ENCODE results near the gene WRNIP1. TPM values are rescaled to one million over a fixed set of nuclear protein-coding genes. Genes with fewer than 3 reads are reported as not detected.

The WRNIP1 gene
- total RNA-seq, 1 donor from 2014 or later: 40.4 TPM

DNA sequence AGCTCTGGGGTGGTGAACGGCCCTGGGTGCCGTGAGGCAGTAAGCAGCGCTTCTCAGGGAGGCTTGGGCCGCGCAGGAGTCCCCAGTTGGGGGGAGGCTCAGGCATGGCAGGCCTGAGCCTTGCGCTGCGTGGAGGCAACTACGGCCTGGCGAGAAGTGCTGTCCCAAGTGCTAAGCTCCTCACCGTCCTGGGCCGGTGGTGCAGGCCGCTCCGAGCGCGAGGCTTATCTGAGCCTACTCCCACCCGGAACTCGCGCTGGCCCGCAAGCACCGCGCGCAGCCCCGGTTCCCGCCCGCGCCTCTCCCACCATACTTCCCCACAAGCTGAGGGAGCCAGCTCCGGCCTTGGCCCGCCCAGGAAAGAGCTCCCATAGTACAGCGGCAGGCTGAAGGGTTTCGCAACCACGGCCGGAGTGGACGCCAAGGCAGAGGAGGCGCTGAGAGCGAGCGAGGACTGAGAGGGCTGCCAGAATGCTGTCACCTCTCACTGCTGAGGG, 1.8 kb upstream of the WRNIP1 start:
- peaks cover 5% of the 10 kb centered on the region for H3K9me3 Mint-ChIP-seq (ENCODE audit: low read depth)

DNA sequence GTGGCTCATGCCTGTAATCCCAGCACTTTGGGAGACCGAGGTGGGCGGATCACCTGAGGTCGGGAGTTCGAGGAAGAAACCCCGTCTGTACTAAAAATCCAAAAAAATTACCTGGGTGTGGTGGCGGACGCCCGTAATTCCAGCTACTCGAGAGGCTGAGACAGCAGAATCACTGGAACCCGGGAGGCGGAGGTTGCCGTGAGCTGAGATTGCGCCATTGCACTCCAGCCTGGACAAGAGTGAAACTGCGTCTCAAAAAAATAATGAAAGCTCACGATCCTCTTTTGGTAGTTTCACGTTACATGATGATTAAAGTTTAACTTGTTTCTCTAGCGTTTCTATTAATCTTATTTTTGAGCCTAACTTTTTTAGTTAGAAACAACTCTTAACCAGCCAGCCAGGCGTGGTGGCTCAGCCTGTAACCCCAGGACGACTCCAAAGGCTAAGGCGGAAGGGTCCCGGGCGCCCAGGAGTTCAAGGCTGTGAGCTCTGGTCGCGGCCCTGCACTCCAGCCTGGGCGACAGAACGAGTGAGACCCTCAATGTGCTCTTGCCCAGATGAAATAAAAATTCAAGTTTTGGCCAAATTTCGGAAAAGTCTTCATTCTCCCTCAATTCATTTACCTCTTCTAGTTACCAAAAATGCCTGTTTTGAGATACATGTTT, 1.2 kb upstream of the WRNIP1 start:
- TF ChIP-seq, protein P1, sequence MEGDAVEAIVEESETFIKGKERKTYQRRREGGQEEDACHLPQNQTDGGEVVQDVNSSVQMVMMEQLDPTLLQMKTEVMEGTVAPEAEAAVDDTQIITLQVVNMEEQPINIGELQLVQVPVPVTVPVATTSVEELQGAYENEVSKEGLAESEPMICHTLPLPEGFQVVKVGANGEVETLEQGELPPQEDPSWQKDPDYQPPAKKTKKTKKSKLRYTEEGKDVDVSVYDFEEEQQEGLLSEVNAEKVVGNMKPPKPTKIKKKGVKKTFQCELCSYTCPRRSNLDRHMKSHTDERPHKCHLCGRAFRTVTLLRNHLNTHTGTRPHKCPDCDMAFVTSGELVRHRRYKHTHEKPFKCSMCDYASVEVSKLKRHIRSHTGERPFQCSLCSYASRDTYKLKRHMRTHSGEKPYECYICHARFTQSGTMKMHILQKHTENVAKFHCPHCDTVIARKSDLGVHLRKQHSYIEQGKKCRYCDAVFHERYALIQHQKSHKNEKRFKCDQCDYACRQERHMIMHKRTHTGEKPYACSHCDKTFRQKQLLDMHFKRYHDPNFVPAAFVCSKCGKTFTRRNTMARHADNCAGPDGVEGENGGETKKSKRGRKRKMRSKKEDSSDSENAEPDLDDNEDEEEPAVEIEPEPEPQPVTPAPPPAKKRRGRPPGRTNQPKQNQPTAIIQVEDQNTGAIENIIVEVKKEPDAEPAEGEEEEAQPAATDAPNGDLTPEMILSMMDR (IDR thresholded peaks at IDR 0.05; ENCODE audit: unreplicated experiment): no peak
- no peak for DNase-seq (ENCODE audit: low spot score, unreplicated experiment)
- Mint-ChIP-seq H3K27ac (peak overlapping the region; percentile 98), H3K9me3 (ENCODE audit: low read depth) (peaks cover 5% of the 10 kb centered on the region), H3K4me3 (ENCODE audit: low read depth) (peak overlapping the region; percentile 86), H3K36me3 (ENCODE audit: insufficient read depth) (peaks cover 2% of the 10 kb centered on the region), H3K4me1 (ENCODE audit: low read depth) (peaks cover 19% of the 10 kb centered on the region), H3K27me3 (no peaks in the 10 kb centered on the region)

More for the DNA sequence above, 1.8 kb upstream of the WRNIP1 start:
- H3K27ac Mint-ChIP-seq: no peak overlapping the region
- no peaks in the 10 kb centered on the region for H3K27me3 Mint-ChIP-seq
- H3K36me3 Mint-ChIP-seq (ENCODE audit: insufficient read depth): peaks cover under 1% of the 10 kb centered on the region
- H3K4me3 Mint-ChIP-seq (ENCODE audit: low read depth): no peak overlapping the region
- no peak for DNase-seq (ENCODE audit: low spot score, unreplicated experiment)
- TF ChIP-seq, protein P1 (IDR thresholded peaks at IDR 0.05; ENCODE audit: unreplicated experiment): no peak
- H3K4me1 Mint-ChIP-seq (ENCODE audit: low read depth): peaks cover 15% of the 10 kb centered on the region

DNA sequence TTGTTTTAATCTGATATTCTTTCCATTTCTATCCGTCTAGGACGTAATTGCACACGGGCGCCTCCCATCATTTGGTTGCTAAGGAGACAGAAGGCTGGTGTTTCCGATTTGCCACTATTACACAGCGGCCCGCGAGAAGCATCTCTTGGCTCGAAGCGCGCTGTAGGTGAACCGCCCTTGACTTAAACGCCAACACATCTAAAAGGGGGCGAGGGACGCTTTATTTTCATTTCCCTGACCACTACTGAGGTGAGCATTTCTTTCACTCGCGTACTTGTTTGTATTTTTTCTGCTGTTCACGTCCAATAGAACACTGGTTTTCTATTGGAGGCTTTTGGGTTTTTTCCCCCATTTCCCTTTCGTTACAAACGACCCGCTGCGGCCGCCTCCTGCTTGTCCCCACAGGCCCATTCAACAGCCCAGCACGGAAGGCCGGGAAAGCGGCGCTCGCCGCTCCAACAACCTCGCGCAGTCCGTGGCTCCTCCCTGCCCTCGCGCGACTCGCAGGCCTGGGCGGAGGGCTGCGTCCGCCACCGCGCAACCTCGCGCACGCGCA, 505 bp upstream of the WRNIP1 start:
- DNase-seq (ENCODE audit: low spot score, unreplicated experiment): no peak
- peak overlapping the region; percentile 86 for H3K4me3 Mint-ChIP-seq (ENCODE audit: low read depth)
- TF ChIP-seq, protein P1 (IDR thresholded peaks at IDR 0.05; ENCODE audit: unreplicated experiment): no peak
- peak overlapping the region; percentile 98 for H3K27ac Mint-ChIP-seq
- peaks cover 19% of the 10 kb centered on the region for H3K4me1 Mint-ChIP-seq (ENCODE audit: low read depth)
- H3K27me3 Mint-ChIP-seq: no peaks in the 10 kb centered on the region
- H3K36me3 Mint-ChIP-seq (ENCODE audit: insufficient read depth): peaks cover 2% of the 10 kb centered on the region
- peaks cover 5% of the 10 kb centered on the region for H3K9me3 Mint-ChIP-seq (ENCODE audit: low read depth)

DNA sequence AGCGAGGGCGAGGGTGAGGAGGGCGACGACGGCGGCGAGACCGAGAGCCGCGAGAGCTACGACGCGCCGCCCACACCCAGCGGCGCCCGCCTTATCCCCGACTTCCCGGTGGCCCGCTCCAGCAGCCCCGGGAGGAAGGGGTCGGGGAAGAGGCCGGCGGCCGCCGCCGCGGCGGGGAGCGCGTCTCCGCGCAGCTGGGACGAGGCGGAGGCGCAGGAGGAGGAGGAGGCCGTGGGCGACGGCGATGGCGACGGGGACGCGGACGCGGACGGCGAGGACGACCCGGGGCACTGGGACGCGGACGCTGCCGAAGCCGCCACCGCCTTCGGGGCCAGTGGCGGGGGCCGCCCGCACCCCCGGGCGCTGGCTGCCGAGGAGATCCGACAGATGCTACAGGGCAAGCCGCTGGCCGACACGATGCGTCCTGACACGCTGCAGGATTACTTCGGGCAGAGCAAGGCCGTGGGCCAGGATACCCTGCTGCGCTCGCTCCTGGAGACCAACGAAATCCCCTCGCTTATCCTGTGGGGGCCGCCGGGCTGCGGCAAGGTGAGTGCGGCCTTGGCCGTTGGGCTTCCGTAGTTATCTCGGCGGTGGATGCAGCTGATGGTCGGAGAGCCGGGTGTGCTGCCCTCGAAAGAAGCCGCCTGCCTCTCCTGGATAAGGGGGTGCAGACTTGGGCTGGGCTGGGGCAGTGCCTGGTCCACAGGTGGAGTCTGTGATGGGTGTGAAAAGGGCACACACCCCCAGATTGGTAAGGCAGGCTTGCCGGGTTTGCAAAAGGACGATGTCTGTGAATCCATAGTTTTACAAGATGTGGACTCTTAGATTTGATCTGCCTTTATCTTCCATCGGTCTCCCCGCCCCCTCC, 938 bp downstream of the WRNIP1 start:
- no peaks in the 10 kb centered on the region for H3K9me3 Mint-ChIP-seq (ENCODE audit: low read depth)
- H3K36me3 Mint-ChIP-seq (ENCODE audit: insufficient read depth): peaks cover 4% of the 10 kb centered on the region
- no peak for DNase-seq (ENCODE audit: low spot score, unreplicated experiment)
- no peaks in the 10 kb centered on the region for H3K27me3 Mint-ChIP-seq
- TF ChIP-seq, protein P1 (IDR thresholded peaks at IDR 0.05; ENCODE audit: unreplicated experiment): no peak
- H3K4me3 Mint-ChIP-seq (ENCODE audit: low read depth): peak overlapping the region; percentile 89
- peaks cover 25% of the 10 kb centered on the region for H3K4me1 Mint-ChIP-seq (ENCODE audit: low read depth)
- peak overlapping the region; percentile 93 for H3K27ac Mint-ChIP-seq
